ENCODE results near the gene SRF.

DNA sequence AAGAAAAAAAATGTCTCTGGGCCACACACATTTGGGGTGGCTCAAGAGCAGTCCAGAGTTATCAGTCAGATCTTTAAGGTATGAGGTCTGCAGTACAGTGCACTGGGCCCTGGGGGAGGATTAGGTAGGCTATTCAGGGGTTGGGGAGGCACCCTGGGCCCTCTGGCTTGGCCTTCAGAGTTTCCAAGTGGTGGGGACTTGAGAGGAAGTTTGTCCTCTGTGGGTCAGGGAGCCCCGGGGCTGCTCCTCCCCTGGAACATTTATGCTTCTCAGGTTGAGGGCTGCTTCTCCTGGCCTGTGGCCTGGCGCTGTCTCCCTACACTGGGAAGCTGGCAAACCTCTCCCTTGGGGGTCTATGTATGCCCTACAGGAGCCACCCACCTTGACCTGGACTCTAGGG, 48.9 kb upstream of the SRF start:
- no peak for TF ChIP-seq NFE2L2 (IDR thresholded peaks at IDR 0.05; ENCODE audit: low read depth, low read length)
- TF ChIP-seq, protein P1, sequence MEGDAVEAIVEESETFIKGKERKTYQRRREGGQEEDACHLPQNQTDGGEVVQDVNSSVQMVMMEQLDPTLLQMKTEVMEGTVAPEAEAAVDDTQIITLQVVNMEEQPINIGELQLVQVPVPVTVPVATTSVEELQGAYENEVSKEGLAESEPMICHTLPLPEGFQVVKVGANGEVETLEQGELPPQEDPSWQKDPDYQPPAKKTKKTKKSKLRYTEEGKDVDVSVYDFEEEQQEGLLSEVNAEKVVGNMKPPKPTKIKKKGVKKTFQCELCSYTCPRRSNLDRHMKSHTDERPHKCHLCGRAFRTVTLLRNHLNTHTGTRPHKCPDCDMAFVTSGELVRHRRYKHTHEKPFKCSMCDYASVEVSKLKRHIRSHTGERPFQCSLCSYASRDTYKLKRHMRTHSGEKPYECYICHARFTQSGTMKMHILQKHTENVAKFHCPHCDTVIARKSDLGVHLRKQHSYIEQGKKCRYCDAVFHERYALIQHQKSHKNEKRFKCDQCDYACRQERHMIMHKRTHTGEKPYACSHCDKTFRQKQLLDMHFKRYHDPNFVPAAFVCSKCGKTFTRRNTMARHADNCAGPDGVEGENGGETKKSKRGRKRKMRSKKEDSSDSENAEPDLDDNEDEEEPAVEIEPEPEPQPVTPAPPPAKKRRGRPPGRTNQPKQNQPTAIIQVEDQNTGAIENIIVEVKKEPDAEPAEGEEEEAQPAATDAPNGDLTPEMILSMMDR (conservative IDR thresholded peaks at IDR 0.05; ENCODE audit: low read depth, low read length) = no peak
- no peak for TF ChIP-seq POLR2A (IDR thresholded peaks at IDR 0.05; ENCODE audit: low read depth, low read length)
- TF ChIP-seq RAD21 (IDR thresholded peaks at IDR 0.05; ENCODE audit: low read length) = no peak
- no peak for TF ChIP-seq RCOR1 (IDR thresholded peaks at IDR 0.05; ENCODE audit: insufficient replicate concordance, low read length)

All from IMR-90 (cell line).